Activated CD4-positive, alpha-beta memory T cell treated with anti-CD3 and anti-CD28 coated beads, Interleukin-2, amount 10 ng/mL, durations not matched to agents 7 days and 5 days (primary cell): Measurements from ENCODE around the gene TLX3. TPM values are rescaled to one million over a fixed set of nuclear protein-coding genes. Genes with fewer than 3 reads are reported as not detected.

Experiments used
- CTCF ChIA-PET: fragments of 350-600 bp; sonication (Branson Sonifier 250); formaldehyde crosslinking; loops from one replicate; lab custom pipeline; 2021; ENCODE audit warnings: antibody characterized with exemption, inconsistent platforms; lab: Charles Lee
- POLR2A ChIA-PET: fragments of 350-600 bp; sonication (Branson Sonifier 250); formaldehyde crosslinking; loops from one replicate; lab custom pipeline; 2021; ENCODE audit warnings: antibody characterized with exemption; lab: Charles Lee
- DNase-seq: peaks from one replicate; pipeline ENCODE4 v3.0.0-alpha.2; 2020
- H3K27ac Mint-ChIP-seq: one replicate; pipeline ENCODE4 v1.8.0; 2021; ENCODE audit warnings: mild to moderate bottlenecking, mixed read lengths
- H3K27me3 Mint-ChIP-seq: one replicate; pipeline ENCODE4 v1.8.0; 2021; ENCODE audit warnings: mixed read lengths
- H3K36me3 Mint-ChIP-seq: one replicate; pipeline ENCODE4 v1.8.0; 2021; ENCODE audit warnings: low read depth, mixed read lengths
- H3K4me1 Mint-ChIP-seq: one replicate; pipeline ENCODE4 v1.8.0; 2021; ENCODE audit warnings: mixed read lengths
- H3K4me3 Mint-ChIP-seq: one replicate; pipeline ENCODE4 v1.8.0; 2021; ENCODE audit warnings: mild to moderate bottlenecking, mixed read lengths
- H3K9me3 Mint-ChIP-seq: one replicate; pipeline ENCODE4 v1.8.0; 2021; ENCODE audit warnings: mixed read lengths
- total RNA-seq, 2 experiments: library from RNA; stranded (reverse); gene quantifications; one replicate each; pipeline ENCODE4 v1.2.3, GENCODE V29; 2021

TLX3 gene
- total RNA-seq, 2 experiments from 2014 or later = not detected

DNA sequence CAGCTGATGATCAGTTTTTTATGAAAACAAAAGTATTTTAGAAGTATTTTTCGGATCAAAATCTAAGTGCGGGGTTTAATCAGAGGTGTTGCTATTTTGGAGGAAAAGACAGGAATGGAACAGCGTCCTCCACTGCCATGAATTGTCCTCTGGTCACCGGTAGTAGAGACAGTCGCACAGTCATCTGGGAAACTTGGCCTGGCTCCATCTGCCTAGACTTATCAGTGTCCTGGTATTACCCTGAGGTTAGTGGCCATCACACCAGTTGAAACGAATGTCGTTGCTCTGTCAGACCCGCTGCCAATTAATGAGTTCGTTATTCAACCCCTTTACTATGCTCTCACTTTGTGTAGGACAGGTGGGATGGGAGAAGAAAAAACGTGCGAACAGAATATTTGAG, 8.2 kb downstream of the TLX3 start:
- POLR2A ChIA-PET = interaction anchor here (0.6 kb wide), 1 partner anchor 27 kb away, joined by 3 read pairs; no protein-coding TSS in a partner anchor
- Mint-ChIP-seq H3K9me3 (no peaks in the 10 kb centered on the region), H3K27me3 (peaks cover 90% of the 10 kb centered on the region), H3K4me3 (no peak overlapping the region), H3K36me3 (peaks cover 6% of the 10 kb centered on the region), H3K4me1 (peaks cover 17% of the 10 kb centered on the region), H3K27ac (no peak overlapping the region)
- CTCF ChIA-PET = no interaction called here
- DNase-seq = no peak

DNA sequence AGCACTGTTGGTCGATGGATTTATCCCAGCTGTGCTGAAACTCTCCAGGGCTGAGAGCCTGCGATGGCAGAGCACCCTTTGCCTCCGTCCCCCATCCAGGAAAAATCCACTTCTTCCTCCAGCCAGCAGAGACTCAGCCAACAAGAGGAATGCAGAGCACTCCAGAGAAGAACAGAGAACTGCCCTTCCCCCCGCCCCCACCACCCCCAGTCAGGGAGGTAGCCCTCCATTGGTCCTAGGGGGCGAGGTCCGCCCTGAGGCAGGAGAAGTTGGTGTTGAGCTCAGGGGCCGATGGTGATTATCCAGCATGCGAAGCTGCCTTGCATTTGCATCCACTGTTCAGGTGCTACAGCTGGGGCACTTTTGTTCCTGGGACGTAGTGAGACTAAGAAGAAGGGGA, 9.0 kb downstream of the TLX3 start:
- H3K27ac Mint-ChIP-seq = no peak overlapping the region
- no peaks in the 10 kb centered on the region for H3K9me3 Mint-ChIP-seq
- ChIA-PET POLR2A (no interaction called here), CTCF (no interaction called here)
- H3K36me3 Mint-ChIP-seq = peaks cover 2% of the 10 kb centered on the region
- no peak overlapping the region for H3K4me3 Mint-ChIP-seq
- DNase-seq = no peak
- H3K27me3 Mint-ChIP-seq = peaks cover 88% of the 10 kb centered on the region
- H3K4me1 Mint-ChIP-seq = peaks cover 12% of the 10 kb centered on the region

DNA sequence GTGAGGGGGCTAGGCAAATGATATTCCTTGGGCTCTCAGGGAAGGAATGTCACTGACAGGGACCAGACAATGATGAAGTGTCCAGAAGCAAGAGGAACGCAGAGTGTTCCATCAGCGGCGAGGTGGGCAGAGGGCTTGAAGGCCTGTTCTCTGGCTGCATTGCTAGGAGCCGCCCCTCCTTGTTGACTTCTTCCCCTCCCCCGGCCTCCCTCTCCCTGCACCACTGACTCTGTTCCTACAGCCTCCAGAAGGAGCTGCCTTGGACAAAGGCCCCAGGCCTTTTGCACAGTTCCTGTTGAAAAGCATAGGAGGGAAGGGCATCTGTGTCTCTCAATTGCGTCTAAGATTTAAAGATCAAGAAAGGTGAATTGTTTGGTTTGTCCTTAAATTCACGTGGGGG, 12.4 kb downstream of the TLX3 start:
- Mint-ChIP-seq H3K36me3 (no peaks in the 10 kb centered on the region), H3K4me1 (peaks cover 2% of the 10 kb centered on the region), H3K27ac (no peak overlapping the region), H3K27me3 (peaks cover 69% of the 10 kb centered on the region), H3K4me3 (no peak overlapping the region), H3K9me3 (no peaks in the 10 kb centered on the region)
- CTCF ChIA-PET = no interaction called here
- POLR2A ChIA-PET = no interaction called here
- no peak for DNase-seq

DNA sequence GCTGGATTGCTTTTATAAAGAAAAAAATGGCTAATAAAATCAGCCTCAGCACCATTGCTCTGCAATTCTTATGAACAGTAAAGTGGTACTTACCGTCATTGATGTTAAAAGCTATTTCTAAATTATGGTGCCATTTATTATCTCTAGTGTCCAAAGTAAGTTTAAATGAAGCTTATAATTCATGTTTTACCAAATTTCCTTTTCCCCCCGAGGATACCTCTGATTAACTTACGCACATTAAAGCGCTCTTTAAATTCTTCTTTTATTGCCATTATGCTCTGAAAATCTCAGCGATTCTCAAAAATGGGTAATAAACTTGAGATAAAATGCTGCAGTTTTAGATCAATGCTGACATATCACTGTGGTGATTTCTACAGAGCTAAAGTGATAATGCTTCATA, 13.5 kb downstream of the TLX3 start:
- no peak overlapping the region for H3K4me3 Mint-ChIP-seq
- ChIA-PET CTCF (no interaction called here), POLR2A (no interaction called here)
- no peak overlapping the region for H3K27ac Mint-ChIP-seq
- H3K36me3 Mint-ChIP-seq = no peaks in the 10 kb centered on the region
- DNase-seq = no peak
- H3K4me1 Mint-ChIP-seq = no peaks in the 10 kb centered on the region
- H3K27me3 Mint-ChIP-seq = peaks cover 58% of the 10 kb centered on the region
- H3K9me3 Mint-ChIP-seq = no peaks in the 10 kb centered on the region

GRCh38 chr5:171323007-171323406, 14.0 kb downstream of the TLX3 start:
- ChIA-PET POLR2A (no interaction called here), CTCF (interaction anchor here (1.2 kb wide), 1 partner anchor 13 kb away, joined by 3 read pairs; no protein-coding TSS in a partner anchor)
- Mint-ChIP-seq H3K9me3 (no peaks in the 10 kb centered on the region), H3K27me3 (peaks cover 58% of the 10 kb centered on the region), H3K27ac (no peak overlapping the region), H3K36me3 (no peaks in the 10 kb centered on the region), H3K4me3 (no peak overlapping the region), H3K4me1 (no peaks in the 10 kb centered on the region)
- DNase-seq = no peak

- peaks cover 56% of the 10 kb centered on the region for H3K27me3 Mint-ChIP-seq
- CTCF ChIA-PET = interaction anchor here (1.2 kb wide), 1 partner anchor 14 kb away, joined by 3 read pairs; no protein-coding TSS in a partner anchor
- no peak for DNase-seq
- no peaks in the 10 kb centered on the region for H3K4me1 Mint-ChIP-seq
- POLR2A ChIA-PET = no interaction called here
- no peaks in the 10 kb centered on the region for H3K36me3 Mint-ChIP-seq
- H3K4me3 Mint-ChIP-seq = no peak overlapping the region
- no peak overlapping the region for H3K27ac Mint-ChIP-seq
- H3K9me3 Mint-ChIP-seq = no peaks in the 10 kb centered on the region
Measured at GRCh38 chr5:171323806-171324632, 15.0 kb downstream of the TLX3 start.

DNA sequence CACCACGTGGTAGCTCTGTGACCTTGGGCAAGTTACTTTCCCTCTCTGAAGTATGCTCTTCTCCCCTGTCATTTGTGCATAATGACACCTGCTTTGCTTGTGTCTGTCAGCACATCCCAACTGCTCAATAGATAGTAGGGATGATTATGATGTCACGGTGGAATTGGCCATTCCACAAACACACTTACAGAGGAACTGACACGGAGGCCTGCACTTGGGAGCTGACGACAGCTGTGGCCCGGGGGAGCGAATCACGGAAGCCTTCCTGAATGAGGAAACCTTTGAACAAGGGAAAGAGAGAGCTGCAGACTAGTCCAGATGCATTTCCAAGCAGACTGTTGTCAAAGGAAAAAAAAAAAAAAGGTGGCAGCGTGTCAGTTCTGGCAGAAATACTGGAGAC, 21.0 kb downstream of the TLX3 start:
- Mint-ChIP-seq H3K36me3 (no peaks in the 10 kb centered on the region), H3K27me3 (peaks cover 19% of the 10 kb centered on the region), H3K4me3 (no peak overlapping the region), H3K9me3 (no peaks in the 10 kb centered on the region), H3K27ac (no peak overlapping the region), H3K4me1 (no peaks in the 10 kb centered on the region)
- POLR2A ChIA-PET = no interaction called here
- CTCF ChIA-PET = interaction anchor here (1.3 kb wide), 1 partner anchor 10 kb away, joined by 3 read pairs; no protein-coding TSS in a partner anchor
- no peak for DNase-seq

- H3K27me3 Mint-ChIP-seq = peaks cover 30% of the 10 kb centered on the region
- no peak for DNase-seq
Measured at GRCh38 chr5:171335616-171336015, 26.6 kb downstream of the TLX3 start.

GRCh38 chr5:171336521-171337209, 27.6 kb downstream of the TLX3 start:
- Mint-ChIP-seq H3K9me3 (no peaks in the 10 kb centered on the region), H3K27ac (no peak overlapping the region), H3K27me3 (peaks cover 31% of the 10 kb centered on the region), H3K4me3 (peak overlapping the region; percentile 35), H3K36me3 (no peaks in the 10 kb centered on the region), H3K4me1 (peaks cover 9% of the 10 kb centered on the region)
- ChIA-PET CTCF (interaction anchor here (8.5 kb wide), 1 partner anchor 129 kb away, joined by 54 read pairs; no protein-coding TSS in a partner anchor), POLR2A (no interaction called here)
- no peak for DNase-seq

More at GRCh38 chr5:171335616-171336015, 26.6 kb downstream of the TLX3 start:
- ChIA-PET POLR2A (no interaction called here), CTCF (interaction anchor here (8.5 kb wide), 1 partner anchor 128 kb away, joined by 54 read pairs; no protein-coding TSS in a partner anchor)
- no peak overlapping the region for H3K4me3 Mint-ChIP-seq
- H3K4me1 Mint-ChIP-seq = peaks cover 9% of the 10 kb centered on the region
- H3K9me3 Mint-ChIP-seq = no peaks in the 10 kb centered on the region
- no peaks in the 10 kb centered on the region for H3K36me3 Mint-ChIP-seq
- no peak overlapping the region for H3K27ac Mint-ChIP-seq

GRCh38 chr5:171337210-171337569, 28.1 kb downstream of the TLX3 start:
- ChIA-PET CTCF (interaction anchor here (0.5 to 8.5 kb wide), 2 partner anchors 130 to 596 kb away, joined by 3 to 54 read pairs; no protein-coding TSS in a partner anchor), POLR2A (no interaction called here)
- Mint-ChIP-seq H3K4me1 (peaks cover 9% of the 10 kb centered on the region), H3K27me3 (peaks cover 31% of the 10 kb centered on the region), H3K4me3 (peak overlapping the region; percentile 35), H3K27ac (no peak overlapping the region), H3K36me3 (no peaks in the 10 kb centered on the region), H3K9me3 (no peaks in the 10 kb centered on the region)
- no peak for DNase-seq

GRCh38 chr5:171340042-171340441, 31.0 kb downstream of the TLX3 start:
- no peak for DNase-seq
- Mint-ChIP-seq H3K27me3 (peaks cover 33% of the 10 kb centered on the region), H3K36me3 (no peaks in the 10 kb centered on the region), H3K9me3 (no peaks in the 10 kb centered on the region), H3K4me3 (no peak overlapping the region), H3K4me1 (peaks cover 9% of the 10 kb centered on the region), H3K27ac (no peak overlapping the region)
- POLR2A ChIA-PET = no interaction called here
- CTCF ChIA-PET = interaction anchor here (1.0 to 8.5 kb wide), 3 partner anchors 10 to 133 kb away, joined by 3 to 54 read pairs (median 3); no protein-coding TSS in a partner anchor

DNA sequence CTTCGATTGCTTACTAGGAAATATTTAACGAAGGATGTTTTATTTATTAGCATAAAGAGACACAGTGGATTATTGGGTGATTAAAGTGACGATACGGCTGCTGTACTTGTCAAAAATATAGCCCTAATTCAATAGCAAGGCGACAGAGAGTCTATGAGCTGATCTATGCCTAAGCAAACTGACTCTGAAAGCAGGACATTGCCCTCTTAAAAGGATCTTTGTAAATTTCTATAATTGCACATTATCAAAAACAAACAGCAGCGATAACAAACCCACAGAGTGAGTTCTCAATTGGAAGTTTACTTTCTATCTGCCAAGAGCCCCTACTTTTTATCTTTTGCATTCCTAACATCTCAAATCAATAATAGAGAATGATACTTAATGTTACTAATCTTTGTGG, 31.4 kb downstream of the TLX3 start:
- H3K4me1 Mint-ChIP-seq = peaks cover 9% of the 10 kb centered on the region
- ChIA-PET POLR2A (no interaction called here), CTCF (interaction anchor here (1.0 to 8.5 kb wide), 4 partner anchors 11 to 590 kb away, joined by 3 to 54 read pairs (median 4); no protein-coding TSS in a partner anchor)
- peaks cover 30% of the 10 kb centered on the region for H3K27me3 Mint-ChIP-seq
- H3K36me3 Mint-ChIP-seq = no peaks in the 10 kb centered on the region
- no peaks in the 10 kb centered on the region for H3K9me3 Mint-ChIP-seq
- no peak for DNase-seq
- no peak overlapping the region for H3K27ac Mint-ChIP-seq
- no peak overlapping the region for H3K4me3 Mint-ChIP-seq
